HepG2 (cell line): Measurements from ENCODE around the gene CPZ. TPM values are rescaled to one million over a fixed set of nuclear protein-coding genes. Genes with fewer than 3 reads are reported as not detected.

Experiments used
- ASH2L ChIP-seq: fragments of 300-600, 200-600 bp; sonication (generic); IDR thresholded peaks from 2 replicates; pipeline ENCODE4 v1.7.0; 2017; ENCODE audit warnings: low read depth, mild to moderate bottlenecking, moderate library complexity, mixed read lengths, low read length; ENCODE audit not compliant: insufficient read length
- E2F2 ChIP-seq: sonication (generic); formaldehyde crosslinking; IDR thresholded peaks from 2 replicates; pipeline ENCODE4 v1.4.0; 2020; ENCODE audit warnings: missing genetic modification reagents, borderline replicate concordance
- FOSL2 ChIP-seq: sonication (generic); formaldehyde crosslinking; IDR thresholded peaks from 2 replicates; pipeline ENCODE4 v1.4.0; 2020; ENCODE audit warnings: missing genetic modification reagents
- FOXP1 ChIP-seq, 2 experiments: fragments of 450-650 bp in 1 of 2; IDR thresholded peaks; 2 replicates each; pipeline ENCODE4 v1.6.1; 2017 to 2018; ENCODE audit warnings: antibody characterized with exemption in 1 of 2
- PAXIP1 ChIP-seq: sonication (generic); formaldehyde crosslinking; conservative IDR thresholded peaks from 2 replicates; pipeline ENCODE4 v1.4.0; 2020; ENCODE audit warnings: mild to moderate bottlenecking, missing genetic modification reagents, moderate library complexity
- SUZ12 ChIP-seq: fragments of 150-350 bp; IDR thresholded peaks from 2 replicates; pipeline ENCODE4 v1.6.1; 2014; ENCODE audit warnings: low read depth, low read length
- ZBTB37 ChIP-seq: sonication (generic); formaldehyde crosslinking; IDR thresholded peaks from 2 replicates; pipeline ENCODE4 v1.4.0; 2020; ENCODE audit warnings: mild to moderate bottlenecking, missing genetic modification reagents
- ZNF550 ChIP-seq: sonication (generic); formaldehyde crosslinking; IDR thresholded peaks from 2 replicates; pipeline ENCODE4 v1.4.0; 2020; ENCODE audit warnings: mild to moderate bottlenecking, missing genetic modification reagents, borderline replicate concordance
- polyA plus RNA-seq, 8 experiments: library from polyadenylated mRNA; depleted of rRNA in 3 of 8; stranded (reverse) in 7 of 8; unstranded in 1 of 8; fragments of >200 nt; fragmentation: Illumina TruSeq in 4 of 8; extraction: Trizol in 4 of 8; gene quantifications; 2 replicates each; pipeline versions ENCODE4 v1.2.1 to v1.2.3, GENCODE V29; 2011 to 2016; ENCODE audit warnings: low read depth in 4 of 8, missing spikeins in 1 of 8, mixed read lengths in 1 of 8; ENCODE audit not compliant: insufficient read depth in 1 of 8
- total RNA-seq, 5 experiments: library from RNA; depleted of rRNA; stranded (reverse); fragments of >200 nt; fragmentation: Illumina TruSeq; extraction: Trizol; gene quantifications; 2 replicates each; pipeline ENCODE4 v1.2.3, GENCODE V29; 2016; ENCODE audit warnings: low read depth in 1 of 5

The CPZ gene
- total and polyA plus RNA-seq, 2 of the 13 experiments (the other 11 are each of a cell fraction or from before 2014, with no cell fraction given), result 0.58 to 0.61 TPM

- no peak for TF ChIP-seq FOSL2 (CRISPR knock-in tag)
- TF ChIP-seq SUZ12, result no peak
- no peak for TF ChIP-seq ASH2L
- no peak for TF ChIP-seq FOXP1 (IDR thresholded peaks at IDR 0.05)
- no peak for TF ChIP-seq FOXP1 (CRISPR knock-in tag; IDR thresholded peaks at IDR 0.05)
- TF ChIP-seq ZNF550 (CRISPR knock-in tag), result no peak
- TF ChIP-seq ZBTB37 (CRISPR knock-in tag), result no peak
- no peak for TF ChIP-seq PAXIP1 (CRISPR knock-in tag)
- TF ChIP-seq E2F2, result no peak
These were observed 46.5 kb downstream of the CPZ start (continued) for GRCh38 chr4:8639021-8639420.
